ENCODE data around the gene PINK1. TPM values are rescaled to one million over a fixed set of nuclear protein-coding genes. Genes with fewer than 3 reads are reported as not detected.
A peak's percentile ranks its signal among the peaks of the same experiment; 100 is the strongest.

Gene PINK1
- total and polyA plus RNA-seq, 2 of the 13 experiments (the other 11 are each of a cell fraction or from before 2014, with no cell fraction given): 15.3 to 16.1 TPM

- TF ChIP-seq, protein P1, sequence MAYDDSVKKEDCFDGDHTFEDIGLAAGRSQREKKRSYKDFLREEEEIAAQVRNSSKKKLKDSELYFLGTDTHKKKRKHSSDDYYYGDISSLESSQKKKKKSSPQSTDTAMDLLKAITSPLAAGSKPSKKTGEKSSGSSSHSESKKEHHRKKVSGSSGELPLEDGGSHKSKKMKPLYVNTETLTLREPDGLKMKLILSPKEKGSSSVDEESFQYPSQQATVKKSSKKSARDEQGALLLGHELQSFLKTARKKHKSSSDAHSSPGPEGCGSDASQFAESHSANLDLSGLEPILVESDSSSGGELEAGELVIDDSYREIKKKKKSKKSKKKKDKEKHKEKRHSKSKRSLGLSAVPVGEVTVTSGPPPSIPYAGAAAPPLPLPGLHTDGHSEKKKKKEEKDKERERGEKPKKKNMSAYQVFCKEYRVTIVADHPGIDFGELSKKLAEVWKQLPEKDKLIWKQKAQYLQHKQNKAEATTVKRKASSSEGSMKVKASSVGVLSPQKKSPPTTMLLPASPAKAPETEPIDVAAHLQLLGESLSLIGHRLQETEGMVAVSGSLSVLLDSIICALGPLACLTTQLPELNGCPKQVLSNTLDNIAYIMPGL (CRISPR knock-in tag; IDR thresholded peaks at IDR 0.05; ENCODE audit: borderline replicate concordance in 1 of 2, low read depth in 1 of 2): no peak
- no peak for TF ChIP-seq ISL2 (CRISPR knock-in tag; IDR thresholded peaks at IDR 0.05)
- TF ChIP-seq, protein P2, sequence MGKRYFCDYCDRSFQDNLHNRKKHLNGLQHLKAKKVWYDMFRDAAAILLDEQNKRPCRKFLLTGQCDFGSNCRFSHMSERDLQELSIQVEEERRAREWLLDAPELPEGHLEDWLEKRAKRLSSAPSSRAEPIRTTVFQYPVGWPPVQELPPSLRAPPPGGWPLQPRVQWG (CRISPR knock-in tag; IDR thresholded peaks at IDR 0.05; ENCODE audit: borderline replicate concordance, low read depth): no peak
- TF ChIP-seq, protein P3, sequence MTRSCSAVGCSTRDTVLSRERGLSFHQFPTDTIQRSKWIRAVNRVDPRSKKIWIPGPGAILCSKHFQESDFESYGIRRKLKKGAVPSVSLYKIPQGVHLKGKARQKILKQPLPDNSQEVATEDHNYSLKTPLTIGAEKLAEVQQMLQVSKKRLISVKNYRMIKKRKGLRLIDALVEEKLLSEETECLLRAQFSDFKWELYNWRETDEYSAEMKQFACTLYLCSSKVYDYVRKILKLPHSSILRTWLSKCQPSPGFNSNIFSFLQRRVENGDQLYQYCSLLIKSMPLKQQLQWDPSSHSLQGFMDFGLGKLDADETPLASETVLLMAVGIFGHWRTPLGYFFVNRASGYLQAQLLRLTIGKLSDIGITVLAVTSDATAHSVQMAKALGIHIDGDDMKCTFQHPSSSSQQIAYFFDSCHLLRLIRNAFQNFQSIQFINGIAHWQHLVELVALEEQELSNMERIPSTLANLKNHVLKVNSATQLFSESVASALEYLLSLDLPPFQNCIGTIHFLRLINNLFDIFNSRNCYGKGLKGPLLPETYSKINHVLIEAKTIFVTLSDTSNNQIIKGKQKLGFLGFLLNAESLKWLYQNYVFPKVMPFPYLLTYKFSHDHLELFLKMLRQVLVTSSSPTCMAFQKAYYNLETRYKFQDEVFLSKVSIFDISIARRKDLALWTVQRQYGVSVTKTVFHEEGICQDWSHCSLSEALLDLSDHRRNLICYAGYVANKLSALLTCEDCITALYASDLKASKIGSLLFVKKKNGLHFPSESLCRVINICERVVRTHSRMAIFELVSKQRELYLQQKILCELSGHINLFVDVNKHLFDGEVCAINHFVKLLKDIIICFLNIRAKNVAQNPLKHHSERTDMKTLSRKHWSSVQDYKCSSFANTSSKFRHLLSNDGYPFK (CRISPR knock-in tag; IDR thresholded peaks at IDR 0.05; ENCODE audit: borderline replicate concordance): no peak
These were observed 21.0 kb upstream of the PINK1 start (continued) for GRCh38 chr1:20612221-20612746.

DNA sequence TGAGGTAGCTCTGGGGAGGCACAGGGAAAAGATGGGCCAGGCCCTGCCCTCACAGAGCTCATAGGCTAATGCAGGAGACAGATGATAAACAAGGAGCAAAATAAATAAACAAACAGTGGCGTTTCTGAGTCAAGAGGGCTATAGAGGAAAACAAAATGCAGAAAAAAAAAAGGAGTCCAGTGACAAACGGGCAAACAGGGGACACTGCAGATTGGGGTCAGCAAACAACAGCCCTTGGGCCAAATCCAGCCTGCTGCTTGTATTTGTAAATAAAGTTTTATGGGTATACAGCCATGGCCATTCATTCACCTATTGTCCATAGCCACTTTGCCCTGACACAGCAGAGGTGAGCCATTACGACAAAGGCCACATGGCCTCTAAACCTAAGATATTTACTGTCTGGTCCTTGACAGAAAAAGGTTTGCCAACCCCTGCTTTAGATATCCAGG is 19.1 kb upstream of the PINK1 start:
- Histone ChIP-seq H3K4me3 (replicated peaks in 1 of 3; ENCODE audit: insufficient read depth in 1 of 3, low read depth in 2 of 3, low read length in 3 of 3) (no peak overlapping the region), H3K36me3 (replicated peaks in 1 of 2; ENCODE audit: control insufficient read depth in 1 of 2, insufficient read depth in 2 of 2, low read length in 2 of 2) (no peaks in the 10 kb centered on the region), H3K4me2 (ENCODE audit: low read depth, low read length) (peak overlapping the region; percentile 60), H3K79me2 (ENCODE audit: insufficient read depth, low read length) (no peaks in the 10 kb centered on the region), H3K9me3 (ENCODE audit: low read length) (no peaks in the 10 kb centered on the region), H4K20me1 (ENCODE audit: insufficient read depth, low read length) (no peaks in the 10 kb centered on the region), H3K9ac (ENCODE audit: insufficient read depth, low read depth, low read length) (peak overlapping the region; percentile 51), H3K27me3 (ENCODE audit: control insufficient read depth in 1 of 2, insufficient read depth in 2 of 2, low read length in 2 of 2) (no peaks in the 10 kb centered on the region), H3K4me1 (ENCODE audit: insufficient read depth, low read length) (peaks cover 22% of the 10 kb centered on the region), H2AFZ (ENCODE audit: low read length) (no peak overlapping the region), H3K27ac (ENCODE audit: extremely low read length, insufficient read depth, low read length) (peak overlapping the region; percentile 65)
- no peak for FAIRE-seq
- in situ Hi-C loops (cut with HindIII; ENCODE audit: extremely low pct_ligation_motif_present, low pct_unique_long_range_greater_than_20kb) (no loop called here), intact Hi-C loops (cut with micrococcal nuclease; ENCODE audit: unreplicated experiment) (no loop called here)
- POLR2A ChIA-PET: interaction anchor here (1.1 to 3.5 kb wide), 7 partner anchors 10 to 62 kb away, joined by 3 to 23 read pairs (median 9); partner anchors contain the start of genes CDA, DDOST, FAM43B and PINK1
- DNase-seq (ENCODE audit: low spot score): no peak
- 19% methylated on average over 3 of the region's 3 CpGs for WGBS (ENCODE audit: low lambda C conversion rate)
- CTCF ChIA-PET (ENCODE audit: low intra/inter-chr PET ratio, low total read pairs): no interaction called here
- ATAC-seq: no peak; the same call in 2 of the 3 replicates
- no TSS peak for BruUV-seq (replicated peaks)
- TF ChIP-seq ZNF160 (CRISPR knock-in tag; IDR thresholded peaks at IDR 0.05) (no peak), ZFP1 (CRISPR knock-in tag; IDR thresholded peaks at IDR 0.05) (no peak), STAG1 (CRISPR knock-in tag; IDR thresholded peaks at IDR 0.05) (no peak), SRSF9 (IDR thresholded peaks at IDR 0.05; ENCODE audit: borderline replicate concordance, insufficient read depth, low read depth, low read length, poor library complexity, severe bottlenecking) (no peak)
- TF ChIP-seq, protein P4, sequence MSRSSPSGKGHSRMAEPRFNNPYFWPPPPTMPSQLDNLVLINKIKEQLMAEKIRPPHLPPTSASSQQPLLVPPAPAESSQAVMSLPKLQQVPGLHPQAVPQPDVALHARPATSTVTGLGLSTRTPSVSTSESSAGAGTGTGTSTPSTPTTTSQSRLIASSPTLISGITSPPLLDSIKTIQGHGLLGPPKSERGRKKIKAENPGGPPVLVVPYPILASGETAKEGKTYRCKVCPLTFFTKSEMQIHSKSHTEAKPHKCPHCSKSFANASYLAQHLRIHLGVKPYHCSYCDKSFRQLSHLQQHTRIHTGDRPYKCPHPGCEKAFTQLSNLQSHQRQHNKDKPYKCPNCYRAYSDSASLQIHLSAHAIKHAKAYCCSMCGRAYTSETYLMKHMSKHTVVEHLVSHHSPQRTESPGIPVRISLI (CRISPR knock-in tag; IDR thresholded peaks at IDR 0.05; ENCODE audit: borderline replicate concordance): no peak
- TF ChIP-seq, protein P5, sequence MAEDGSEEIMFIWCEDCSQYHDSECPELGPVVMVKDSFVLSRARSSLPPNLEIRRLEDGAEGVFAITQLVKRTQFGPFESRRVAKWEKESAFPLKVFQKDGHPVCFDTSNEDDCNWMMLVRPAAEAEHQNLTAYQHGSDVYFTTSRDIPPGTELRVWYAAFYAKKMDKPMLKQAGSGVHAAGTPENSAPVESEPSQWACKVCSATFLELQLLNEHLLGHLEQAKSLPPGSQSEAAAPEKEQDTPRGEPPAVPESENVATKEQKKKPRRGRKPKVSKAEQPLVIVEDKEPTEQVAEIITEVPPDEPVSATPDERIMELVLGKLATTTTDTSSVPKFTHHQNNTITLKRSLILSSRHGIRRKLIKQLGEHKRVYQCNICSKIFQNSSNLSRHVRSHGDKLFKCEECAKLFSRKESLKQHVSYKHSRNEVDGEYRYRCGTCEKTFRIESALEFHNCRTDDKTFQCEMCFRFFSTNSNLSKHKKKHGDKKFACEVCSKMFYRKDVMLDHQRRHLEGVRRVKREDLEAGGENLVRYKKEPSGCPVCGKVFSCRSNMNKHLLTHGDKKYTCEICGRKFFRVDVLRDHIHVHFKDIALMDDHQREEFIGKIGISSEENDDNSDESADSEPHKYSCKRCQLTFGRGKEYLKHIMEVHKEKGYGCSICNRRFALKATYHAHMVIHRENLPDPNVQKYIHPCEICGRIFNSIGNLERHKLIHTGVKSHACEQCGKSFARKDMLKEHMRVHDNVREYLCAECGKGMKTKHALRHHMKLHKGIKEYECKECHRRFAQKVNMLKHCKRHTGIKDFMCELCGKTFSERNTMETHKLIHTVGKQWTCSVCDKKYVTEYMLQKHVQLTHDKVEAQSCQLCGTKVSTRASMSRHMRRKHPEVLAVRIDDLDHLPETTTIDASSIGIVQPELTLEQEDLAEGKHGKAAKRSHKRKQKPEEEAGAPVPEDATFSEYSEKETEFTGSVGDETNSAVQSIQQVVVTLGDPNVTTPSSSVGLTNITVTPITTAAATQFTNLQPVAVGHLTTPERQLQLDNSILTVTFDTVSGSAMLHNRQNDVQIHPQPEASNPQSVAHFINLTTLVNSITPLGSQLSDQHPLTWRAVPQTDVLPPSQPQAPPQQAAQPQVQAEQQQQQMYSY (CRISPR knock-in tag; IDR thresholded peaks at IDR 0.05): no peak

All from HepG2 (cell line).